HG03039 (cell line): ENCODE measurements around the gene TMEM203.

Experiments
- ATAC-seq: cut with Tn5 transposase; IDR thresholded peaks from one replicate; pipeline ENCODE4 v1.9.1; 2021; ENCODE audit warnings: mild to moderate bottlenecking, moderate library complexity; ENCODE audit not compliant: unreplicated experiment

TMEM203 gene

DNA sequence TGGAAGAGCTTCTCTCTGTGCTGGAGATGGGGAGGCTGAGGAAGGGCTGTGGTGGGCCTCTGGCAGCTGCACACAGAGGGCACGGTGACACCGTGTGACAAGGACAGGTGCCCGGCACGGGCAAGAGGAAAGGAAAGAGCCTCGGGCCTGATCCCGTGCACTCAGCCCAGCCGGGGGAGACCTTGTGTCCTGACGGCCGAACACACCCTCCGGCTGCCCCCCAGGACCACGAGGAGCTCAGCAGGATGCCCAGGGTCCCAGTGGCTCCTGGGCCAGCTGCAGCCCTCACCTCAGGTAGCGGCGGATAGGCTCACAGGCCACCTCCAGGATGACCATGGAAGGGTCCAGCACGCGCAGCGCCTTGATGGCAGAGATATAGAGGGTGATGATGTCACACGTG, 22.6 kb downstream of the TMEM203 start:
- ATAC-seq: no peak

DNA sequence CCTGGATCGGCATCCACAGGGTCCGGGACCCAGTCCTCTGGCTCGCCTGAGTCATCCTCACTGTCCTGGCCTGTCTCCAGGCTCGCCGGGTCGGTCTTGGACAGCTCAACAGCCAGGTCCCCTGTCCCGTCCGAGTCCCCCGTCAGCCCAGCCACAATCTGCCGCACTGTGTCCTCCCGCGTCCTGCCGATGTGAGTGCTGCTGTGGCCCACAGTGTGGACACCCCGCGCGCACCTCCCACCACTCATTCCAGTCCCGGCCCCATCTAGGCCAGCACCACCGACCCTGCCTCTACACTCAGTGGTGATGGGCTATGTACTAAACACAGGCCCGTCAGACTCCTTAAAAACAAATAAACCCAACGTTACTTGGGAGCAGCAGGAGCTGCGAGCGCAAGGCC, 23.8 kb downstream of the TMEM203 start:
- ATAC-seq: no peak

DNA sequence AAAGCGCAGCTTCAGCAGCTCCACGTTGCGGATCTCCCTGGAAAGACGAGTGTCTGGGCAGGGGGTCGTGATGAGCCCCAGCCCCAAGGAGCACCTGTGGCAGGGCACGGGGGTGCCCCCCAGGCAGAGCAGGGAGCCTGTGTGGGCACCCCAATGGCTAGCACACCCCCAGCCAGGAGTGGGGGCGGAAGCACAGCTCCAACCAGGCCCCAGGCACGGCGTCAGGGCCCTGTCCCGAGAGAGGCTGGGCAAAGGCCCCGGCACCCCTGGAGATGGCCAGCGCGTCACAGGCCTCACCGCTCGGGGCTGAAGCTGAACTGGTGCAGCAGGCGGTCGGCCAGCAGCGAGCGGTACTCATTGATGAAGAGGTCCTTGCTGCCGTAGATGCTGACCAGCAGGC, 25.0 kb downstream of the TMEM203 start:
- no peak for ATAC-seq

DNA sequence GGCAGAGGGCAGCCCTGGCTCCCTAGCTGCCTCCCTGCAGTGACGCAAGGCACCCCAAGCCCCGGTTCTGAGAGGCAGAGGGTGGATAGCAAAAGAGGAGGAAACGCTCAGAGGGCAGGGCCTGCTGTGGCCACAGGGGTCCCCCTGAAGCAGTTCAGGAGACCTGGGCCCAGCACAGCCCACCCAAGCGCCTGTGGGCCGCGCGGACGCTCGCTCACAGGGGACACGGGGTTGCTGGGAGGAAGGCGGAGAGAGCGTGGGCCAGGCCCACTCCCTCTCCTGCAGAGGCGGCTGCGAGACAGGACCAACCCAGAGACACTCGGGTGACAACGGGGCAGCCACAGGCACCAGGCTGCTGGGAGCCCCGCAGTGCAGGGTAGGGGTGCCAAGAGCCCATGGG, 25.7 kb downstream of the TMEM203 start:
- ATAC-seq: no peak

DNA sequence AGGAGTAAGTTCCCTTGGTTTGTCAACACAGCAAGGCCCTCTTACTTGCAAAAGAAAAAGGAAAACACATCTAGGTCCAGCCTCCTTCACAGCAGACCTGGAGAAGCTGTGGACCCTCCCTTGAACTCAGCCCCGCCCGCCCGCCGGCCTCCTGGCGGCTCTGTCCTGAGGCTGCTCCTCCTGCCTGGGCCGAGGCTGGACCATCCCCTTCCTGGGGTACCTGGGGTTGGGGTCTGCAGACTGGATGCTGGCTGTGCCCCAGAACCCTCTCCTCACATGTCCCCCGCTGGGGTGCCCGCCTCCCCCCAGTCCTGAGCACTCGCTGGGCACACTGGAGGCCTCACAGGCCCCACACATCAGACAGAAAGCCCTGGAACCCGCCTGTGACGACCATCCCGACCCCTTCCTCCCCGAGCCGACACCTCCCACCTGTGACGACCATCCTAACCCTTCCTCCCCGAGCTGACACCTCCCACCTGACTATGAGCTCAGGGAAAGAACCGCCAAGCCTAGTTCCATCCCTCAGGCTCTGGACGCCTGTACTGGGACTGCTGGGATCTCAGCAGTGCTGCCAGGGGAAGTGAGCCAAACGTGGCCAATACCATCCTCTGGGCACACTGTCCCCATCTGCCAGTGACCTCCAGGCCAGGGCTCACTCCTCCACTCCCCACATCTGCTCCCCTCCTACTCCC, 26.4 kb downstream of the TMEM203 start:
- ATAC-seq: no peak

DNA sequence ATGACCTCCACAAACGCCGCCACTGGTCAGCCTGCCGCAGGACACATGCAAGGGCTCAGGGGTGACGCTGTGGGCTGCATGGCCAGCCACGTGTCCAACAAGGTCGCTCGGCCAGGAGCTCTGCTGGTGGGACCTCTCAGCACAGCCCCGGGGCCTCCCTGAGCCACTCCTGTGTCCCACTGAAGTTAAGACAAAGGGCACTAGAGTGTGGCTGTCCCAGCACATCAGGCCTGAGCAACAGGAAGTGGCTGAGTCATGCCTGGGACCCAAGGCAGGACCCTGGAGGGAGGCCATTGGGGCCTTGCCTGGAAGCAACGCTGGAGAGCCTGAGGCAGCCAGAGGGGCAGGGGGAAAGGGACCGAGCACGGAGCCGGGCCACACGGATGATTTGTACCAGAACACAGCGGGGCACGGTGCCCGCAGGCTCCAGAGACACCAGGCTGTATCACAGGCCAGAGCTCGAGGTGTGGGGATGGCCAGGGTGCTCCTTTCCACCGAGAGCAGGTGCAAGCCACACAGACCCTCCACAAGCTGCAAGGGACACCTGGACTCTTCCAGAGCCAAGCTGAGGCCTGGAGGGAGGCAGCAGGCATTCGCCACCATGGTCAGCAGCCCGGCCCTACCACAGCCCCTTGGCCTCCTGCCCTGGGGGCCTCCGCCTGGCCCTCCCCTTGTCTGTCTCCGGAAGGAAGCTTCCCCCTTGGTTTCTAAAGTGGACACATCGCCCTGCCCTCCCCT, 27.1 kb downstream of the TMEM203 start:
- no peak for ATAC-seq

DNA sequence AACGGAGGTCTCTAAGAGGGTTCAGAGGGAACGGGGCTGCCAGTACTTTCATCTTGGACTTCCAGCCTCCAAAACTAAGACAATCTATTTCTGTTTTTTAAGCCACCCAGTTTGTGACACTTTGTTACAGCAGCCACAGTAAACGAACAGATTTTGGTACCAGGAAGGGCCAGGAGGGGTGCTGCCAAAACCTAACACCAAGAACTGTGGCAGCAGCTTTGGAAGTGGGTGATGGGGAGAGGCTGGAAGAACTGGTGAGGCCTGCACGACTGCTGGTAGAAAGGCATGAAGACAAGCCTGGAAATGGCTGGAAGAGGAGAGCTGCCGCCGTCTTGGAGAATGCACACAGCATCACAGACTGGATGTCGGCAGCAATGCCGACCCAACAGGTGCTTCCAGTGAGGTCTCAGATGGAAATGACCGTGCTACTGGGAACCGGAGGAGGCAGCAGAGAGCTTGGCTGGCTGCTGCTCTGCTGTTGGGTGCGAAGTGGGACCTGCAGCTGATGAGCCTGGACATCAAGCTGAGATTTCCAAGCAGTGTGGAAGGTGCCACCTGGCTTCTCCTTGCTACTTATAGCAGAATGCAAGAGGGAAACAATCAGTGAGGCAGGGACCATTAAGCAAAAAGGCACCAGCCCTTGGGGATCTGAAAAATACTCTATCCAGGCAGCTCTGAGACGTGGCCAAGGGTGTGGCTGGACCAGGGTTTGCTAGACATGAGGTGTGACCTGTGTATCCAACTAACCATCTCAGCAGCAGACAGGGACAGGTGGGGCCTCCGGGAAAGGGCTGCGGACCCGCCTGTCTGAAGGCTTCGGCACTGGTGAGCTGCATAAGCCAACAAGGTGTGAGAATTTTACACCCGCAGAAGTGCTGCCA, 28.9 kb downstream of the TMEM203 start:
- ATAC-seq: no peak

DNA sequence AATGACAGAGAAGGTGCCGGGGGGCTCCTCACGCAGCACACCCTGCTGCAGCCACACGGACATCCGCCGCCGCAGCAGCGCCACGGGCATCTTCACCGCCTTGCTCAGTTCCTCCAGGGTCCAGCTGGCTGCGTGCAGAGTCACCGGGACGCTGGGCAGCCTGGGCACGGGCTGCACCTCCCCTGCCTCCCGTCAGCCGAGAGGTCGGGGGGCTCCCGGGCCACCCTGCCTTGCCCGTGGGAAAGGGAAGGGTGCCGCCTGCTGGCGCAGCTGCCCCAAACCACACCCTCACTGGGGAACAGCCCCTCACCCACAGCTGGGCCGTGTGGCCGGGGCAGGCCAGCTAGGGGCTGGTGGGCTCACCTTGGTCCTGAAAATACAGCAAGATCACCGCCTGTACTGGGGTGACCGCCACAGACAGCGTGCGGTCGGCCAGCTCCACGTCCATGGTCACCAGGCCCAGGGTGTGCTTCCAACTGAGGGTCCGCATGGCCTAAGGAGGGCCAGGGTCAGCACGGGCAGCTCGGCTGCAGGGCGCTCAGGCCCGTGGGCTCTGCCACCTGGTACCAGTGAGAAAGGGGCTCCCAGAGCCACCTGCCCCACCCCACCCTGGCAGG, 30.0 kb downstream of the TMEM203 start:
- ATAC-seq: no peak

DNA sequence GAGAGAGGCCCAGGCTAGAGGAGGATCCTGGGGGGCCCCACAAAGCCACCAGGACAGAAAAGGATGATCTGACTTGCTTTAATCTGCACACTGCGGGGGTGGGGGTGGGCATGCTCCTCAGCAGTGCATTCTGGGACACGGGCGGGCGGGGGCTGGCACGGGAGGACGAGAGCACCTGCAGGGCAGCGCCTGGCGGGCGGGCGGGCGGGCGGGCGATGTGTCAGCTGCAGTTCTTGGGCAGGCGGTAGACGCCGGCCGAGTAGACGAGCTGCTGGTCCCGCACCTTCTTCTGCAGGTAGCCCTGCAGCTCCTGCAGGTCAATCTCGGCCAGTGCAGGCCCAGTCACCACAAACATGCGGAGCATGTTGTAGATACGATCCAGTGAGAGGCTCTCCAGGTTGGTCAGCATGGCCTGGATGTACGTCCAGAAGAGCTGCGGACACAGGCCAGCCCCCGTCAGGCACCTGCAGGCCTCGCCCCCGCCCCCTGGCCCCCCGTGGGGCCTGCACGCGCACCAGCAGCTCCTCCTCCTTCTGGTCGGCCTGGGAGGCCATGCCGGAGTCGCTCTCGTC, 30.6 kb downstream of the TMEM203 start:
- no peak for ATAC-seq

DNA sequence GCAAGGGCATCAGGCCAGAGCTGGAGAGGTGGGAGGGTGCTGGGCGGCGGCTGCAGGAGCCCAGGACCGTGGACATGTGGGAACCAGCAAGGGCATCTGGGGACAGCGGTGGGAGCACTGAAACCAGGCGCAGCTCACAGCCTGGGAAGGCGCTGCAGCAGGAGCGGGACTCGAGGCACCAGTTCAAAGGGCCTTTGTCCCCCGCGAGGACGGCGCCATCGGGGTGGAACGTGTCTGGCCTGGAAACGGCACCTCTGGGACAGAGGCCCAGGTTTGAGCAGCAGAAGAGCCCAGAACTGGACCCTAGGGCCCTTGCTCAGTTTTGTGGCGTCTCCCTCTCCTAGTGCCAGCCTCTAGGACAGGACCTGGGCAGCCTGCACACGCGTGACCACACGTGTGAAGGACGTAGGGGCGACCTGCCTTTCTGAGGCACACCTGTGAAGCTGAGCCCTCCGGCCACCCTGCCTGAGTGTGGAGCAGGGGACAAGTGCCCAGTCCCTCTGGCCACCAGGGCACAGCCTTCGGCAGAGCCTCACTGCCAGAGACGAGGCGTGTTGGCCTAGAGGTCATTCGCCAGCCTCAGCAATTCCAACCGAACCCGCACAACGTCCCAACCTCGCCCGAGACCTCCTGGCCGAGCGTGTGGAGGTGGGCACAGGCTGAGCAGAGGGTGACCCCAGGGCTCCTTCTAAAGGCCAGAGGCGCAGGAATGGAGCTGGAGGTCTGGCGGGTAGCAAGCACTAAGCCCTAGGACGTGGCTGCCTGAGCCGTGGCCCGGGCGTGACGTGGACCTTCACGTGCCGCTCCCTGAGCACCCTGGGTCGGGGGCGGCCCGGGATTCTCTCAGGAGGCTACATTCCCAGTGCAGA, 31.4 kb downstream of the TMEM203 start:
- ATAC-seq: no peak

DNA sequence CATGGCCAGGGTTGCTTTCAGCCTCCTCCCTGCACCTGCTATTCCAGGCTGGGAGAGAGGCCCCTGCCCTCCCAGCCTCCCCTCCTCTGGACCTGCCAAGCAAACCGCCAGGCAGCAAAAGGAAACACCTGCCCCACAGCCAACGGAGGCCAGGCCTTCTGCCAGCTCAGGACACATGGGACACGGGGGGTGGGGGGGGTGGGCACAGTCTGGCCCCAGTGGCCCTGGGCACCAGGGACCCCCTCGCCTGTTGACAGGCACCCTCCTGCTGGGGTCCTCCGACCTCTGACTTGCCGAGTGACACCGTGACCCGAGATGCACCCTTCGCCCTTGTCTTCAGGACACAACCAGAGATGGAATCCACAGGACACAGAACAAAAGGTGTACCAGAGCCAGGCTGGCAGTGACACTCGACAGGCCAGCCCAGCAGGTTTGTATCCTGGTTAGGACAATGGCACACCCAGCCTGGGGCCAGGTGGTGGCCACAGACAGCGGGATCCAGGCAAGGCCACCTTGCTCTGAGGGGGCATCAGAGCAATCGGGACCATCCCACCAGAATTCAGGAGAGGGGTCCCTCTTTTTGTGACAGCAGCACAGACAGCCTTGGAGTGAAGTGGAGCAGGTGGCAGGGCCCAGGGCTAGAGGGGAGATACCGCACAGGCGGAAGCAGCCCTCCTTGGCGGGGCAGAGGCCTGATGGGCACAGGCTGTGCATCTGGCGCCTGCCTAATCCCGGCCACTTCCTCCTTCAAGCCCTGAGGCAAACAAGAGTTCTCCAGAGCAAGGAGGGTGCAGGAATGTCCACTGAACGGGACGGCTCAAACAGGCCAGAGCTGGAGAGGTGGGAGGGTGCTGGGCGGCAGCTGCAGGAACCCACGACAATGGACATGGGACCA, 32.3 kb downstream of the TMEM203 start:
- ATAC-seq: no peak

DNA sequence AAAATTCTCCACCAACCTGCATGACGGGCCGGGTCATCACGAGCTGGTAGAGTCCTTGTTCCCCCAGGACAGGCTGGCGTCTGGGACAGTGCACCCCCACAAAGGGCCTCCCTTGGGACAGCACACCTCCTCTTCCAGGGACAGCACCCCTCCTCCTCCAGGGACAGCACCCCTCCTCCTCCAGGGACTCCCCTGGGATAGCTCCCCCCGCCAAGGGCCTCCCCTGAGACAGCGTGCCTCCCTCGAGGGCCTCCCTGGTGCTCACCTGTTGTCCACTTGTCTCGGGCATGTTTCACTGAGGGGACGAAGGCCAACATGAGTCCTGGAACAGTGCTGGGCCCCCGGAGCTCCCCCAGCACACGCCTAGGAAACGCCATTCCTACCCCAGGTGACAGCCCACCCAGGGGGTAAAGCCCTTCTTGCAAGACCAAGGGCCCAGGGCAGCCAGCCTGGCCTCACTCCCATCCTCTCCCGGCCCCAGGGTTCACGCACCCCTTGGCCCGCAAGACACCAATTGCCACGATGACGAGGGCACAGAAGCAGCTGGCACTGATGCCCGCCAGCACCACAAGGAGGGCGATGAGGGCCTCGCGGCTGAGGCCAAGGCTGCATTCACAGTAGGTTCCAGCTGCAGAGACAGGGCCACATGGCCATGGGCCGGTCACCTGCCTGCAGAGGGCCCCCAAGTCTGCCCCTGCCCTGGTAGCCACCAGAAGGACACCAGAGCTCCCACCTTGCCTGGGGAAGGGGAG, 34.1 kb downstream of the TMEM203 start:
- ATAC-seq: no peak

DNA sequence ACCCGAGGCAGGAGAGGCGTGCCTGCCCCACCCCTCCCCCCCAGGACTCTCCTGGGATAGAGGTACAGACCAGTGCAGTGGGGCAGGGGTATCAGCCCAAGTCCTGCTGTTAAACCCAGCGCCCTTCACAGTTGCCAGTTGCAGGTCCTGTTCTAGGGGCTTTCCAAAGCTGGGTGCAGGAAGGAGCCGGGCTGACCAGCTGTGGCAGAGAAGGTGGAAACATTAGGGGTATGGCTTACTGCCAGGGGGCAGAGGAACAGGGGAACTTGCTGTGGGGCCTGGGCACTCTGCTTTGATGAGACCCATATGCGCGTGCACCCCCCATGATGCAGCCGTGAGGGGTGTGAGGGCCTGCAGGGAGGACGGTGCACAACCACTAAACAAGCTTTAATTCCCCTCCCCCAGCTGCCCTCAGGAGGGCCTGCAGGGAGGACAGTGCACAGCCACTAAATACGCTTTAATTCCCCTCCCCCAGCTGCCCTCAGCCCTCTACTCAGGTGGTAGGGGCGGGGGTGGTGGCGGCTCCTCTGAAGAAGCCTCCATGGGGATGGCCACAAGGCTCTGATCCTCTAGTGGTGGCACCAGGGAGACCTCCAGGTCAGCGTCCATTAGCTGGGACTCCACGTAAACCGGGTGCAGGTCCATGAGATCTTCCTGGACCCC, 34.8 kb downstream of the TMEM203 start:
- no peak for ATAC-seq

DNA sequence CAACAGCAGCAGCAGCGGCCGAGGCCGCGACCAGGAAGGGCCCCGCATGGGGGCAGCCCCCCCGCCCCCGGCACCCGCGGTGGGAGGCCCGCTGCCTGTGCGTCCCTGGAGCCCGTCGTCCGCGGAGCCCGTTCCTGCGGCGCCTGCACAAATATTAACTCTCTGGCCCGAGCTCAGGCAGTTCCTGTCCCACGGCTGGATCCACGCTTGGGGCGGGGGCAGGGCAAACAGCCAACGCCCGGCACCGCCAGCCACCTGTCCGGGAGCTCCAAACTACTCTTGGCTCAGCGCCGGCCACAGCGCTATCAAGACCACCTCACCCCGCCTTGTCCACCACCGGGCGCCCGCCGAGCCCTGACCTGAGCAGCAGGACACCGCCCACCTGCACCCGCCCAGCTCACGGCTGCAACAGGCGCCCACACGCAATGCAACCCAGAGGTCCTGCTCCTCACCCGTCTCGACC, 35.5 kb downstream of the TMEM203 start, which contains the start of gene LRRC26:
Gene LRRC26, minus strand, starts transcription at position 156 of the 463 bp plus-strand sequence. Its CDS starts 108 bp downstream, at position 48.
- no peak for ATAC-seq

DNA sequence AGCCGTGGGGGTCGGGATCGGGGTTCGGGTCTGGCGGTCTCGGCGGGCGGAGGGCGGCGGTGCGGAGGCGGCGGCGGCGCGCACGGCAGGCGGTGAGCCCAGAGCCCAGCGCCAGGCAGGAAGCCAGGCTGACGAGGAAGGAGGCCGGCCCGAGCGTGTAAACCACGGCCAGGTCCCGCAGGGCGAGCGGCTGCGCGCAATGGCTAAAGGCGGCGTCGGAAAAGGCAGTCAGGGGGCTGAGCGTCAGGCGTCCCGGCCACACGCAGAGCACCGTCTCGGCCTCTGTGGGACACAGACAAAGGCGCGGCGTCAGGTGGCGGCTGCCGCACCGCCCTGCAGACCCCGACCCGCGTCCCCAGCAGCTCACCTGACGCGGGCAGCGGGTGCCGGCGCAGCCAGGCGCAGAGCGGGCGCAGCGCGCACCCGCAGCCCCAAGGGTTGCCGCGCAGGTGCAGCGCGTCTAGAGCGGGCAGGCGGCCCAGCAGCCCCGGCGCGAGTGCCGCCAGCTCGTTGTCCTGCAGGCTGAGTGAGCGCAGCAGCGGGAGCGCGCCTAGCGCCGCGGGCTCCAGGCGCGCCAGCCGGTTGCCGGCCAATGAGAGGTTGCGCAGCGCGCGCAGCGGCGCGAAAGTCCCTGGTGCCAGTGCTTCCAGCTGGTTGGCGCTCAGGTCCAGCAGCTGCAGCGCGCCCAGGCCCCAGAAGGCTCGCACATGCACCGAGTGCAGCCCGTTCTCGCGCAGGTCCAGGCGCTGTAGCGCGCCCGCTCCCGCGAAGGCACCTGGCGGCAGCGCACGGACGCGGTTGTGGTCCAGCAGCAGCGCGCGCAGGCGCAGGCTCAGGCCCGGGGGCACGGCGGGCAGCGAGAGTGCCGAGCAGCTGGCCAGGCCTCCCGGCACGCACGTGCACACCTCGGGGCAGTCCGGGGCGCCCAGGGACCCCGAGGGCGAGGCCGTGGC, 36.3 kb downstream of the TMEM203 start:
- ATAC-seq: no peak

DNA sequence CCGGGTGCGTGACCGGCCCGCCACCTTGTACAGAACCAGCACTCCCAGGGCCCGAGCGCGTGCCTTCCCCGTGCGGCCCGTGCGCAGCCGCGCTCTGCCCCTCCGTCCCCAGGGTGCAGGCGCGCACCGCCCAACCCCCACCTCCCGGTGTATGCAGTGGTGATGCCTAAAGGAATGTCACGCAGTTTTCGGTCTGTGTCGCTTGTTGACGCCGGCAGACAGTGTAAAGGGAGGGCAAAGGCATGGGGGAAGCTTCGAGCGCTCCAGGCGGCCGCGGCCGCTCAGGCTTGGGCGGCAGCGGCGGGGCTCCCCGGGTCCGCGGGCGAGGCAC, 36.9 kb downstream of the TMEM203 start:
- ATAC-seq: no peak
